HepG2 (cell line): Measurements from ENCODE around the gene XXYLT1.

Experiments
- CTCF ChIP-seq: sonication (generic); formaldehyde crosslinking; IDR thresholded peaks from 2 replicates; pipeline ENCODE4 v1.5.0; 2020; ENCODE audit warnings: mild to moderate bottlenecking, missing genetic modification reagents, moderate library complexity
- MYC ChIP-seq: sonication (generic); formaldehyde crosslinking; IDR thresholded peaks from 2 replicates; pipeline ENCODE4 v1.9.0; 2021; ENCODE audit warnings: missing genetic modification reagents, borderline replicate concordance
- NFAT5 ChIP-seq: sonication (generic); formaldehyde crosslinking; IDR thresholded peaks from 2 replicates; pipeline ENCODE4 v1.4.0; 2020; ENCODE audit warnings: missing genetic modification reagents
- ZSCAN12 ChIP-seq: sonication (generic); formaldehyde crosslinking; IDR thresholded peaks from 2 replicates; pipeline ENCODE4 v1.9.0; 2021; ENCODE audit warnings: mild to moderate bottlenecking, missing genetic modification reagents

GRCh38 chr3:195239121-195239520 is 31.8 kb downstream of the XXYLT1 start:
- TF ChIP-seq CTCF (CRISPR knock-in tag) (no peak), NFAT5 (no peak), MYC (CRISPR knock-in tag) (no peak), ZSCAN12 (CRISPR knock-in tag) (no peak)
